ENCODE data around the gene NEDD9. TPM values are rescaled to one million over a fixed set of nuclear protein-coding genes. Genes with fewer than 3 reads are reported as not detected.

NEDD9 gene
- total RNA-seq, 1 donor from 2014 or later = 107 TPM

DNA sequence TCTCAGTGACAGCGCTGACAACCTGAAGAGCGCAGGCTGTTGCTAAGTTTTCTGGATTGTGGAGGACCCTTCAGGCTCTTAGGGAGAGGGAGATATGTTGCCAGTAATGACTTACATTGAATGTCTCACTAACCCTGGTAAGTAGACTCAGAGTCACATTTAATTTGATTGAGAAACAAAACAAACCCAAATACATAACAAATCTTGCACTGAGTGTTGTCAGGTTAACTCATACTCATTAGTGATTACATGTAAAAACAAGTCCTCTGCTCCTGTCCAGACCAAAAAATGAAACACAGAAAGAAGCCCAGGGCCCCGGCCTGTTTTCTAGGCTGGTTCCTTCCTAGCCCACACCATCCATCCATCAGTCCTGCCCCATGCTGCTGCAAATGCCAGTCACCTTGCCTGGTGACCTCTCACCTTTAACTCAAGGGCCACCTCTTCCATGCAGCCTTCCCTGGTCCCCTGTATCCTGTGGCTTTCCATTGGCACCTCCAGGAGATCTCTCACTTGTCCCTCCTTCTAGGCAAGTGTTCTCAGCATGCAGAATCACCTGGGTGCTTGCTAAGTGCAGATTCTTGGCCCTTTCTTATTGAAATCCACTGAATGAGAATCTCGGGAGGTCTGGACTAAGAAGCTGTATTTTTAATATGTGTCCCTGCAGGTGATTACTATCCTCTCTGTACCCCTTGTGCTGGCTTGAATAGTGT, 86.2 kb downstream of the NEDD9 start:
- no peak for DNase-seq (ENCODE audit: low spot score)

DNA sequence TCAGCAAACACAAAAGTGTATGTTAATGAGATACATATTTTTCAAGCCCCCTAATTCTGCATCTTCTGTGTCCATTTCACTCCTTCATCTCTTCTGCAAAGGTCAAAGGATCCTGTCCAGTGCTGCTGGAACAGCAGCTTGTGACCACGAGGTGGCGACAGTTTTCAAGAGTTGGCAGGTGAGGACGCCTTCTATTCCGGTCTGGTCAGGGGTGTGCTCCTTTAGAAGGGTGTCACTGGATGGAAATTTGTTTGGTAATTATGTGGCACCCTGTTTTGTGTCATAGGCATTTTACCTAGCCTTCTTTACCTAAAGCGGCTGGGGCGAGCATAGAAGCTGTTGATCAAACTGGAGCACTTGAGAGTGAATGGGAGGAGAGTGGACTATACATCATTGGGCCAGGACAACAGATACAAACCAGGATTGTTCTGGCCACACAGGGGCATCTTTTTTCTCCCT, 88.0 kb downstream of the NEDD9 start:
- DNase-seq (ENCODE audit: low spot score) = no peak

DNA sequence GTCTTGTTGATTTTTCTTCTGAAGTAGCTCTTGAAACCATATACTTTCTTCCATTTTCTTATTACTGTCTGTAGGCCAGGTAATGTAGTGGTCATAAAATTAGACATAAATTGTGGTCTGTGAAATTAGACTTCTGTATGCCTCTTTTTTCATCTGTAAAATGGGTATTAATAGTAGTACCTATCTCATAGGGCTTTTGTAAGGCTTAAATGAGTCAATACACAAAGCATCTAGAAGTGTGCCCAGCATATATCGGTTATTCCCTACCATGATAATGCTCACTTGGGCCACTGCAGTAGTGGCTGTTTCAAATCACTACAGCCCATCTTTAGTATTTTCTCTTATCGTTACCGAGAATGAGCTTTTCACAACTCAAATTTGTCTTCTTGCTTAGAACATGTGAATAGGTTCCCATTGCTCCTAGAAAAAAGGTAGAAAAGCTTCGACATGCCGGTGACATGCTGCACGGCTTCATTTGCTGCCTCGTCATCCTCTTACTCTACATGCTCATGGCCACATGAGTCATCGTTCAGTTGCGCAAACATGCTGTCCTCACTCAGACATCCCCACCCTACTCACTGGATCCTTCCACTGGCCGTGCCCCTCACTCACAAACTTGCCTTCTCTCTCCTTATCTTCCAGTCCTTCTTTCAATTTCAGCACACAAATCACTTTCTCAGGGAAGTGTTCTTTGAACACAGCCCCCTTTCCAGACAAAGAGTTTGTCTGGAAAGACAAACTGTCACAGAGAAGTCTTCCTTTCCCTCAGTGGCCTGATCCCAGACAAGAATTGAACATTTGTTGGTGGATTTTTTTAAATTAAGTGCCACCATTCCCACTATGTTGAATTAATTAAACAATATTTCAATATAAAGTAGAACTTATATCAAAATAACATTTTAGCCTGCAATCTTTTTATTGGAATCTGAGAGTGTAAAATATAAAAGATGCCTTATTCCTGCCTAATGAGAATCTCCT, 88.8 kb downstream of the NEDD9 start:
- no peak for DNase-seq (ENCODE audit: low spot score)

DNA sequence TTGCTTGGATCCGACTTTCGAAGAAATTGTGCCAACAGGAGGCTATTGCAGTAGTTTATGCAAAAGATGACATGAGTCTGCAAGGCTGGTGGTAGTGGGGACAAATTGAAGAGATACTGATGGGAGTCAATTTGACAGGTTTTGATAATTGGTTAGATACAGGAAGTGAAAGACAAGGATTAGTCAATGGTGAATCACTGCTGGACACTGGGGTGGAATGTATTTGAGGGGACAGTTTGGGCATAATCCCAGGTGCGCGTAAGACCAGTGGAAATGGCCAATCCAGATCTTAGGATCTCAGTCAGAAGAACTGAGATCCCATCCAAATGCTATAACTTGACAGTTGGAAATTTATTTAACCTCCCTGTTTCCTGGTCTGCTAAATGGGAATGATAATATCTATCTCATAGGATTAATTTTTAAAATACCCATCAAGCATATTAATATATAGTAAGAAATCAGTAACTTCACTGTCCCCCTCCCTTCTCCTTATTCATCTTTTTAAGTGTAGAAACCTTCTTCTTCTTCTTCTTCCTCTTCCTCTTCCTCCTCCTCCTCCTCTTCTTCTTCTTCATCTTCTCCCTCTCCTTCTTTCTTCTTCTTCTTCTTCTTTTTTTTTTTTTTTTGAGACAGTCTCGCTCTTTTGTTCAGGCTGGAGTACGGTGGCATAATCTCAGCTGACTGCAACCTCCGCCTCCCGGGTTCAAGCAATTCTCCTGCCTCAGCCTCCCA, 90.0 kb downstream of the NEDD9 start:
- no peak for DNase-seq (ENCODE audit: low spot score)

DNA sequence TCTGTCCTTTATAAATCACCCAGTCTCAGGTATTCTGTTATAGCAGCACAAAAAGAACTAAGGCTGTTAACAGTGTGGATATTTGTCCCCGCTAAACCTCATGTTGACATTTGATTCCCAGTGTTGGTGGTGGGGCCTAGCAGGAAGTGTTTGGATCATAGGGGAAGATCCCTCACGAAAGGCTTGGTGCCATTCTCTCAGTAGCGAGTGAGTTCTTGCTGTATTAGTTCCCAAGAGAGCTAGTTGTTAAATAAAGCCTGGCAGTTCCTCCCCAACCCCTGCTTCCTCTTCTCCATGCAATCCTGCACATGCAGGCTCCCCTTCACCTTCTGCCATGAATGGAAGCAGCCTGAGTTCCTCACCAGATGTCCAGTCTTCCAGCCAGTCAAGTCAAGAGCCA, 91.2 kb downstream of the NEDD9 start:
- no peak for DNase-seq (ENCODE audit: low spot score)

- DNase-seq (ENCODE audit: low spot score) = no peak
Measured at GRCh38 chr6:11140056-11140455, 92.4 kb downstream of the NEDD9 start.

DNA sequence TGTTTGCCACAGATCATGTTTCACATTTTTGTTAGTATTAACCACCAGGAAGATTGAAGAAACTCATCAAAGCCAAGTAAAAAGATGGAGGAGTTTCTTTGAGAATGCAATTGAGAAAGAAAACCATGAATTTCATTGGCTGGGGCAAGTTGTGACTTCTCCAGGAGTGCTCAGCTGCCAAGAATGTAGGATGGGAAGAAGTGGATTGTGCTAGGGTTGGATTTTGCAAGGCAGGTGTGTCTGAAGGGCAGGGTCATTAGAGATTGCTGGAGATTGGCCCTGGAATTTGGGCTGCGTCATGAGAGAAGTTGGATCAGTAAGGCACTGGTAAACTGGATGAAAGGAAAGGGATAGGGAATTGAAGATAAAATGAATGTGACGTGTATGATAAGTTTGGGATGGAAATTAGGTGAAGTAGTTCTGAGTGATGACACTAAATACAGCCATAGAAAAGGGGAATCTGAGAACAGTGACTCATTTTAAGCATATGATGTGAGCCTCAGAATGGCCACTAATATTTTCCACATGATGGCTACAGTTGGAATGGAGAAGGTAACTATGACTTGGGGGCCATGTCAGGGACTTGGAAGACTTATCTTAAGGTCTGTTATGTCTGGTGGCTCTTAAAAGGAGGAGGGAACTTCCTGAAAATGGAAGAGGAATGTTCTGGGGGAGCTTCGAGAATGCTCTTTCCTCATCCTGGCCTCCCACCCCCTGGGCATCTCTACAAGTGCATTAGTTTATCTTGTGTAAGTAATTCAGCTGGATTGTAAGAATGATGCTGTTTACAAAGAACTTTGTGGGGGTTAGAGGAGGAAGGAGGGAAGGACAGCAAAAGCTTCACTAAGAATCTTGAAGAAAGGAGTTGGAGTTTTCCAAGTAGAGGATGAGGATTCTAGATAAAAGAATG, 93.2 kb downstream of the NEDD9 start:
- DNase-seq (ENCODE audit: low spot score) = no peak

- DNase-seq (ENCODE audit: low spot score) = no peak
Measured at GRCh38 chr6:11136809-11137208, 95.7 kb downstream of the NEDD9 start.

Other genes with a start within 250 kb of the NEDD9 start
- 0.10 TPM for gene ELOVL2, start 188.4 kb downstream of the NEDD9 start, total RNA-seq
- gene SMIM13, start 138.8 kb downstream of the NEDD9 start, total RNA-seq = 9.5 TPM
- gene ERVFRD-1, start 120.9 kb downstream of the NEDD9 start, total RNA-seq = 0.13 TPM